Liver (tissue), 9 donors: ENCODE measurements around the gene PLCL1. TPM values are rescaled to one million over a fixed set of nuclear protein-coding genes. Genes with fewer than 3 reads are reported as not detected.

Experiments
- DNase-seq: peaks from one replicate; pipeline ENCODE4 v3.0.0-alpha.2; 2017; ENCODE audit warnings: low spot score
- H3K27ac ChIP-seq, 2 donors: one replicate each; pipeline ENCODE4 v1.7.0; 2013; ENCODE audit warnings: inconsistent platforms in 2 of 2, low read length in 2 of 2, control low read depth in 1 of 2, low read depth in 1 of 2, mild to moderate bottlenecking in 1 of 2
- H3K27me3 ChIP-seq, 4 donors: one replicate each; pipeline versions ENCODE4 v1.6.1 to v1.7.0; 2013; ENCODE audit warnings: low read length in 3 of 4, inconsistent platforms in 1 of 4, mild to moderate bottlenecking in 1 of 4, moderate library complexity in 1 of 4; ENCODE audit not compliant: control insufficient read depth in 4 of 4, insufficient read depth in 4 of 4
- H3K36me3 ChIP-seq, 4 donors: one replicate each; pipeline versions ENCODE4 v1.6.1 to v1.7.0; 2013; ENCODE audit warnings: low read length in 3 of 4, mild to moderate bottlenecking in 3 of 4, low read depth in 1 of 4, moderate library complexity in 1 of 4; ENCODE audit not compliant: control insufficient read depth in 4 of 4, insufficient read depth in 3 of 4
- H3K4me1 ChIP-seq, 4 donors: one replicate each; pipeline versions ENCODE4 v1.6.1 to v1.7.0; 2013; ENCODE audit warnings: low read length in 3 of 4, mild to moderate bottlenecking in 3 of 4, moderate library complexity in 1 of 4; ENCODE audit not compliant: control insufficient read depth in 4 of 4, insufficient read depth in 4 of 4
- H3K4me3 ChIP-seq, 3 donors: one replicate each; pipeline versions ENCODE4 v1.6.1 to v1.7.0; 2013; ENCODE audit warnings: low read length in 3 of 3, control low read depth in 1 of 3, low read depth in 1 of 3, mild to moderate bottlenecking in 1 of 3
- H3K9ac ChIP-seq, 2 donors: one replicate each; pipeline ENCODE4 v1.7.0; 2013; ENCODE audit warnings: low read length in 2 of 2, mild to moderate bottlenecking in 2 of 2, moderate library complexity in 2 of 2, control low read depth in 1 of 2, low read depth in 1 of 2
- H3K9me3 ChIP-seq, 4 donors: one replicate each; pipeline versions ENCODE4 v1.6.1 to v1.7.0; 2013; ENCODE audit warnings: low read length in 3 of 4; ENCODE audit not compliant: control insufficient read depth in 4 of 4
- CTCF ChIP-seq: fragments of 150-350 bp; IDR thresholded peaks from 2 replicates; pipeline ENCODE4 v1.5.1; 2017; ENCODE audit warnings: improper control_type of control experiment, low read depth, low read length; ENCODE audit not compliant: missing input control
- EGR1 ChIP-seq, 2 donors: IDR thresholded peaks; 2 replicates each; pipeline ENCODE4 v1.6.1; 2016 to 2018; ENCODE audit warnings: antibody characterized with exemption in 2 of 2, low read depth in 2 of 2
- FOXA1 ChIP-seq: IDR thresholded peaks from 2 replicates; pipeline ENCODE4 v1.6.1; 2016; ENCODE audit warnings: antibody characterized with exemption
- FOXA2 ChIP-seq: IDR thresholded peaks from 2 replicates; pipeline ENCODE4 v1.6.1; 2016; ENCODE audit warnings: antibody characterized with exemption
- GABPA ChIP-seq, 2 donors: IDR thresholded peaks in 1 of 2; conservative IDR thresholded peaks in 1 of 2; 2 replicates each; pipeline ENCODE4 v1.6.1; 2016; ENCODE audit warnings: antibody characterized with exemption in 2 of 2, mild to moderate bottlenecking in 1 of 2, moderate library complexity in 1 of 2
- HNF4A ChIP-seq, 2 donors: conservative IDR thresholded peaks; 2 replicates each; pipeline ENCODE4 v1.6.1; 2016; ENCODE audit warnings: antibody characterized with exemption in 2 of 2, mild to moderate bottlenecking in 2 of 2
- HNF4G ChIP-seq: IDR thresholded peaks from 2 replicates; pipeline ENCODE4 v1.6.1; 2016; ENCODE audit warnings: antibody characterized with exemption
- JUND ChIP-seq, 2 donors: IDR thresholded peaks; 2 replicates each; pipeline ENCODE4 v1.6.1; 2016; ENCODE audit warnings: antibody characterized with exemption in 2 of 2
- NR2F2 ChIP-seq: IDR thresholded peaks from 2 replicates; pipeline ENCODE4 v1.6.1; 2016; ENCODE audit warnings: antibody characterized with exemption
- RAD21 ChIP-seq, 2 donors: IDR thresholded peaks; 2 replicates each; pipeline ENCODE4 v1.6.1; 2016; ENCODE audit warnings: antibody characterized with exemption in 2 of 2, mild to moderate bottlenecking in 2 of 2
- REST ChIP-seq: IDR thresholded peaks from 2 replicates; pipeline ENCODE4 v1.6.1; 2016; ENCODE audit warnings: antibody characterized with exemption, mild to moderate bottlenecking
- SP1 ChIP-seq: IDR thresholded peaks from 2 replicates; pipeline ENCODE4 v1.6.1; 2018; ENCODE audit warnings: antibody characterized with exemption, mild to moderate bottlenecking
- TAF1 ChIP-seq: conservative IDR thresholded peaks from 2 replicates; pipeline ENCODE4 v1.6.1; 2016; ENCODE audit warnings: antibody characterized with exemption, mild to moderate bottlenecking
- ZBTB33 ChIP-seq: IDR thresholded peaks from 2 replicates; pipeline ENCODE4 v1.6.1; 2016; ENCODE audit warnings: antibody characterized with exemption
- WGBS: extraction: QIAGEN DNeasy Blood & Tissue Kit; methylation state at CpG from one replicate; pipeline ENCODE4 v1.1.7; 2013; 5-methylcytosine and 5-hydroxymethylcytosine counted together
- polyA plus RNA-seq, 2 donors: library from polyadenylated mRNA; stranded (reverse) in 1 of 2; unstranded in 1 of 2; fragments of 200-250 nt in 1 of 2; fragments of >200 nt in 1 of 2; fragmentation: Nextera tagmentation in 1 of 2; extraction: Ambion mirVana in 1 of 2; gene quantifications; one replicate each; pipeline versions ENCODE4 v1.2.1 to v1.2.3, GENCODE V29; 2013 to 2015
- total RNA-seq, 2 donors: library from RNA; depleted of rRNA; stranded (reverse); fragments of >200 nt; gene quantifications; one replicate each; pipeline ENCODE4 v1.2.3, GENCODE V29; 2014
- TF ChIP-seq, protein P1 (sequence below): IDR thresholded peaks from 2 replicates; pipeline ENCODE4 v1.6.1; 2016; ENCODE audit warnings: antibody characterized with exemption
- TF ChIP-seq, protein P2 (sequence below): IDR thresholded peaks from 2 replicates; pipeline ENCODE4 v1.6.1; 2016; ENCODE audit warnings: antibody characterized with exemption
- donor health status: healthy.
- donor health status: healthy.
- donor health status: healthy.
- donor health status: healthy.
- donor health status: healthy.

PLCL1 gene
- total and polyA plus RNA-seq, 4 donors: 0.08 to 0.59 (median 0.31) TPM

GRCh38 chr2:198080879-198081765 is 276.7 kb downstream of the PLCL1 start:
- 79% methylated on average over 2 of the region's 2 CpGs for WGBS
- H3K36me3 ChIP-seq: no peaks in the 10 kb centered on the region
- H3K27ac ChIP-seq: no peak overlapping the region
- no peaks in the 10 kb centered on the region for H3K4me1 ChIP-seq
- H3K4me3 ChIP-seq: no peak overlapping the region
- H3K9me3 ChIP-seq: no peaks in the 10 kb centered on the region
- no peak overlapping the region for H3K9ac ChIP-seq
- TF ChIP-seq NR2F2 (no peak), FOXA1 (no peak), HNF4A (conservative IDR thresholded peaks at IDR 0.05) (no peak), FOXA2 (no peak)
- TF ChIP-seq, protein P1, sequence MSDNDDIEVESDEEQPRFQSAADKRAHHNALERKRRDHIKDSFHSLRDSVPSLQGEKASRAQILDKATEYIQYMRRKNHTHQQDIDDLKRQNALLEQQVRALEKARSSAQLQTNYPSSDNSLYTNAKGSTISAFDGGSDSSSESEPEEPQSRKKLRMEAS: no peak
- no peak for DNase-seq
- no peaks in the 10 kb centered on the region for H3K27me3 ChIP-seq

DNA sequence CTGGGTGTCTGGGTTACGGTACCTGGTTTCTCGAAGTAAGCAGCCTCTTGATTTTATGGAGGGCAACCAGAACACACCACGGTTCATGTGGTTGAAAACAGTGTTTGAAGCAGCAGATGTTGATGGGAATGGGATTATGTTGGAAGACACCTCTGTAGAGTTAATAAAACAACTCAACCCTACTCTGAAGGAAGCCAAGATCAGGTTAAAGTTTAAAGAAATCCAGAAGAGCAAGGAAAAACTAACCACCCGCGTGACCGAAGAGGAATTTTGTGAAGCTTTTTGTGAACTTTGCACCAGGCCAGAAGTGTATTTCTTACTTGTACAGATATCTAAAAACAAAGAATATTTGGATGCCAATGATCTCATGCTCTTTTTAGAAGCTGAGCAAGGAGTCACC is 279.8 kb downstream of the PLCL1 start:
- Histone ChIP-seq H3K9me3 (no peaks in the 10 kb centered on the region), H3K27ac (no peak overlapping the region), H3K4me1 (no peaks in the 10 kb centered on the region), H3K9ac (no peak overlapping the region), H3K36me3 (no peaks in the 10 kb centered on the region), H3K4me3 (no peak overlapping the region), H3K27me3 (peaks cover 0 to 2% (median 0%) of the 10 kb centered on the region in 4 donors)
- WGBS: 87% methylated on average over 6 of the region's 6 CpGs
- DNase-seq: no peak
- TF ChIP-seq EGR1 (IDR thresholded peaks at IDR 0.05; ENCODE audit: low read depth in 2 of 2): no peak
- no peak for TF ChIP-seq CTCF
- no peak for TF ChIP-seq GABPA (IDR thresholded peaks at IDR 0.05 in 1 of 2, conservative IDR thresholded peaks at IDR 0.05 in 1 of 2)
- TF ChIP-seq, protein P1: no peak
- TF ChIP-seq HNF4A (conservative IDR thresholded peaks at IDR 0.05): no peak
- no peak for TF ChIP-seq SP1
- TF ChIP-seq, protein P2, sequence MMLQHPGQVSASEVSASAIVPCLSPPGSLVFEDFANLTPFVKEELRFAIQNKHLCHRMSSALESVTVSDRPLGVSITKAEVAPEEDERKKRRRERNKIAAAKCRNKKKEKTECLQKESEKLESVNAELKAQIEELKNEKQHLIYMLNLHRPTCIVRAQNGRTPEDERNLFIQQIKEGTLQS: no peak
- TF ChIP-seq TAF1: no peak
- no peak for TF ChIP-seq NR2F2
- TF ChIP-seq RAD21 (IDR thresholded peaks at IDR 0.05): no peak
- TF ChIP-seq REST: no peak
- TF ChIP-seq ZBTB33: no peak
- no peak for TF ChIP-seq JUND (IDR thresholded peaks at IDR 0.05)
- TF ChIP-seq HNF4G: no peak
- TF ChIP-seq FOXA1: no peak
